Measurements from ENCODE around the gene KLHL42. TPM values are rescaled to one million over a fixed set of nuclear protein-coding genes. Genes with fewer than 3 reads are reported as not detected.

The KLHL42 gene
- total and polyA plus RNA-seq, 7 donors = 0.94 to 4.6 (median 2.8) TPM

DNA sequence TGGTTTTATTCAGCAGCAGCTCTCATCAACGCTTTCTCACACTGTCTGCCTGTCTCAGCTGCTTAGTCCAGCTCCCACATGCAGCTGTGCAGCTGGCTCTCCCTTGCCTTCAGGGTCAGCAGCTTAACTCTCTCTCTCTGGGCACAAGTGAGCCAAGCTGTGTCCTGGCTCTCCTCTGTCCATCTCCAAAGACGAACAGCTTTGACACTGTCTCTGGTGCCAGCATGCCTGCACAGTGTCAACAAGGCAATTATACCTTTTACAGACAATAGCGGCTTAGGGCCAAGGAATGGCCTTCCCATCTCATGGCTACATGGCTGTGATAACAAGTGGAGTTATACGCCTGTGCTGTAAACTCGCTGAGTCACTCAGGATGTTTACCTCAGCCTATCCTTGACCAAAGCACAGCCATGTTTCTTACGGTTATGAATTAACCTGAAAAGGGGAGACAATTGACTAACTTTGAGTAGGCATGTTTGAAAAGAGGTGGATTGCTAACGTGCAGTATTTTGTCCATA lies 38.4 kb downstream of the KLHL42 start:
- intact Hi-C loops (cut with DNase I) = no loop called here
- Histone ChIP-seq H3K9me3 (no peaks in the 10 kb centered on the region), H3K4me1 (no peaks in the 10 kb centered on the region), H3K36me3 (ENCODE audit: insufficient read depth in 1 of 2, low read depth in 1 of 2) (no peaks in the 10 kb centered on the region), H3K27me3 (ENCODE audit: insufficient read depth in 3 of 3, low read length in 2 of 3) (no peaks in the 10 kb centered on the region), H3K4me3 (no peak overlapping the region), H3K27ac (no peak overlapping the region)
- no peak for DNase-seq
- WGBS, 3 donors = 38 to 48% (median 43%) methylated on average over 7 of the region's 7 CpGs
- TF ChIP-seq, protein P1, sequence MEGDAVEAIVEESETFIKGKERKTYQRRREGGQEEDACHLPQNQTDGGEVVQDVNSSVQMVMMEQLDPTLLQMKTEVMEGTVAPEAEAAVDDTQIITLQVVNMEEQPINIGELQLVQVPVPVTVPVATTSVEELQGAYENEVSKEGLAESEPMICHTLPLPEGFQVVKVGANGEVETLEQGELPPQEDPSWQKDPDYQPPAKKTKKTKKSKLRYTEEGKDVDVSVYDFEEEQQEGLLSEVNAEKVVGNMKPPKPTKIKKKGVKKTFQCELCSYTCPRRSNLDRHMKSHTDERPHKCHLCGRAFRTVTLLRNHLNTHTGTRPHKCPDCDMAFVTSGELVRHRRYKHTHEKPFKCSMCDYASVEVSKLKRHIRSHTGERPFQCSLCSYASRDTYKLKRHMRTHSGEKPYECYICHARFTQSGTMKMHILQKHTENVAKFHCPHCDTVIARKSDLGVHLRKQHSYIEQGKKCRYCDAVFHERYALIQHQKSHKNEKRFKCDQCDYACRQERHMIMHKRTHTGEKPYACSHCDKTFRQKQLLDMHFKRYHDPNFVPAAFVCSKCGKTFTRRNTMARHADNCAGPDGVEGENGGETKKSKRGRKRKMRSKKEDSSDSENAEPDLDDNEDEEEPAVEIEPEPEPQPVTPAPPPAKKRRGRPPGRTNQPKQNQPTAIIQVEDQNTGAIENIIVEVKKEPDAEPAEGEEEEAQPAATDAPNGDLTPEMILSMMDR (IDR thresholded peaks at IDR 0.05) = no peak
- ATAC-seq = no peak

DNA sequence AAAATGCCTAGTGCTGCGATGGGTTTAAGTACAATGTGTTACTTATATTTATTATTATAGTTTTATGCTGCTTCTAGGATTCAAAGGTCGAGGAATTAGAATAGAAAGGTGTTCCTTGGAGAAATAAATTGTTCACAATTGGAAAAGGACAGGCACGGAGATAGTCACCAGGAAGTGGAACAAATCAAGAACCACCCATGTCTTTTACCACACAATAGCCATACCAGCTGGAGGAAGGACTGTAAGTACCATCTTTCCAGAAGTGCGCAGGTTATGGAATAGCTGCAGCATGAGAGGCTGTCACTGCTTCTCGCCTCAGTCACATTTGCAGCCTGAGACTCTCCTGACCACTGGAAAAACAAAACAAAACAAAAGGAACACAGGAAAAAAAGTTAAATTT lies 40.5 kb downstream of the KLHL42 start:
- H3K9me3 ChIP-seq = no peaks in the 10 kb centered on the region
- no peak overlapping the region for H3K4me3 ChIP-seq
- no peaks in the 10 kb centered on the region for H3K4me1 ChIP-seq
- no peak for ATAC-seq
- 67 to 73% (median 68%) methylated on average over 5 of the region's 5 CpGs for WGBS, 3 donors
- intact Hi-C loops (cut with DNase I) = no loop called here
- no peaks in the 10 kb centered on the region for H3K36me3 ChIP-seq (ENCODE audit: insufficient read depth in 1 of 2, low read depth in 1 of 2)
- DNase-seq = no peak
- no peak overlapping the region for H3K27ac ChIP-seq
- H3K27me3 ChIP-seq (ENCODE audit: insufficient read depth in 3 of 3, low read length in 2 of 3) = no peaks in the 10 kb centered on the region
- TF ChIP-seq, protein P1 (IDR thresholded peaks at IDR 0.05) = no peak

DNA sequence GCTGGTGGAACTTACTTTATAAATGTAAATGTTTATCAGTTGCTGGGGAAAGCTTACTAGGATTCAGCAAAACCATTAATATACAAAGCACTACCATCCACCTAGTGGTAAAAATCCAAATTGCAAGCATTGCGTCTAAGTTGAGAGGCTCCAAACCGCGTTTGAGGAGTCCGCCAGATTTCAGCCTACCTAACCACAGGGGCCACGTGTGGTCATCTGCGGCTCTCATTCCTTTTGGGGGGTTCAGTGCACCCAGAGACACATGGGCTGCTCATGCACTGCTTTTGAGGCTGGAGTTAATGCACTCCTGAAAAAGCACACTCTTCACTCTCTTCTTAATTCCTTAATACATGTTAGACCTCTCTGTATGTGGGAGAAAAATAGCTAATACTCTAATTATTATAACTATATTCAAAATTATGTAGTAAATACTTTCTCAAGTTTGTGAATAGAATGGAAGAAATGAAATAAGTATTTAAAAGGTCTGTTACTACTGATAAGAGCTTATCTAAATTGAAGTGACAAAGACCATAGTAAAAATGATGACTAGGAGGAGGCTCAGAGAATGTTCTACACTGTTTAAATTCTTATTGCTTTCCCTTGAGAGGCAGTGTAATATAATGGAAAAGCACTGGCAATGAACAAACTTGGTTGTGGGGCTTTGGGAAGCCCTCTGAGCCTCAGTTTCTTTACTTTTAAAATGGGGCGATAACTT lies 41.4 kb downstream of the KLHL42 start:
- TF ChIP-seq, protein P1 (IDR thresholded peaks at IDR 0.05) = peak; percentile 74
- Histone ChIP-seq H3K27me3 (ENCODE audit: insufficient read depth in 3 of 3, low read length in 2 of 3) (no peaks in the 10 kb centered on the region), H3K9me3 (no peaks in the 10 kb centered on the region), H3K36me3 (ENCODE audit: insufficient read depth in 1 of 2, low read depth in 1 of 2) (no peaks in the 10 kb centered on the region), H3K27ac (no peak overlapping the region), H3K4me3 (no peak overlapping the region), H3K4me1 (no peaks in the 10 kb centered on the region)
- intact Hi-C loops (cut with DNase I) = no loop called here
- ATAC-seq (peak in 3 of 4 donors; percentile 70 to 80 (median 72)), DNase-seq (no peak)
- 15 to 18% (median 15%) methylated on average over 7 of the region's 7 CpGs for WGBS, 3 donors

DNA sequence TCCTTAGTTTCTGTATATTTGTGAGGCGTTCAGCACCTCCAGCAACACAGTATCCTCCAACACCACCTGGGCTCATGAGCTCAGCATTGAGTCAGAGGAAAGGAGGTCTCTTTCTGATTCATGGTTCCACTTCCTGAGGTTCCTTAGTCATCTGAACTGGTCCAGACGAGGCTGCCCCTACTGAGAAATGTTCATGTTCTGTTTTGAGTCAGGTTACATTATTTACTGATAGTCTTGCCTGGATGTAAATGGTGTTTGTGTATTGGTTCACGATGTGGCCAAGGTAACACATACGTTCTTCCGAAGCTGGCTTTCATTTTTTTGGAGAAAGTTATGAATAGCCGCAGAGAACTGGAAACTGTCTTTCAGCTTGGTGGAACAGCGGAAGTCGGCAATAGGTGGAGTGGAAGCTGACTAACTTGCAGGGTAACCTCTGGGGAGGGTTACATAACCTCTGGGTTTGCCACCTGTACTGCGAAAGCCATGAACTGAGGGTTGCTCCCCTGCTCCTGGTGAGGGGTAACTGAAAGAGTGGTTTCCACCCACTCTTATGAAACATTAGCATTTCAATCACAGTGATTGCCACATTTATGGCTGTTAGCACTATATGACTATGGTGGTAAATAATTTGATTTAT lies 42.2 kb downstream of the KLHL42 start:
- Histone ChIP-seq H3K4me1 (no peaks in the 10 kb centered on the region), H3K4me3 (no peak overlapping the region), H3K36me3 (ENCODE audit: insufficient read depth in 1 of 2, low read depth in 1 of 2) (no peaks in the 10 kb centered on the region), H3K27me3 (ENCODE audit: insufficient read depth in 3 of 3, low read length in 2 of 3) (no peaks in the 10 kb centered on the region), H3K9me3 (no peaks in the 10 kb centered on the region), H3K27ac (no peak overlapping the region)
- DNase-seq = no peak
- TF ChIP-seq, protein P1 (IDR thresholded peaks at IDR 0.05) = no peak
- intact Hi-C loops (cut with DNase I) = no loop called here
- no peak for ATAC-seq
- WGBS, 3 donors = 84 to 89% (median 88%) methylated on average over 9 of the region's 9 CpGs

Data from psoas muscle (tissue), 8 donors.